HG03196 (cell line): ENCODE measurements around the gene GRAMD1A.
A peak's percentile ranks its signal among the peaks of the same experiment; 100 is the strongest.
"Not testable (repeated sequence)": the region's sequence is repeated elsewhere in the genome, so short reads cannot be mapped to it uniquely, and the experiment has no call there.

Experiments used
- ATAC-seq: cut with Tn5 transposase; IDR thresholded peaks from one replicate; pipeline ENCODE4 v1.9.1; 2021; ENCODE audit not compliant: unreplicated experiment

The GRAMD1A gene

GRCh38 chr19:34999498-35000337 is at the start of gene GRAMD1A:
Gene GRAMD1A, plus strand, starts transcription at chr19:35000323. Its CDS starts 156 bp downstream, at chr19:35000479.
- ATAC-seq, result no peak

- ATAC-seq, result no peak
Measured at GRCh38 chr19:34953092-34953491, 47.0 kb upstream of the GRAMD1A start.

GRCh38 chr19:34957830-34958751 is 42.0 kb upstream of the GRAMD1A start:
- no peak for ATAC-seq

GRCh38 chr19:34959021-34959420 is 41.1 kb upstream of the GRAMD1A start:
- ATAC-seq, result no peak

GRCh38 chr19:34960103-34960805 is 39.9 kb upstream of the GRAMD1A start:
- ATAC-seq, result no peak

- ATAC-seq, result no peak
Measured at GRCh38 chr19:34960940-34961679, 39.0 kb upstream of the GRAMD1A start.

GRCh38 chr19:34961775-34962686 is 38.1 kb upstream of the GRAMD1A start:
- no peak for ATAC-seq

- no peak for ATAC-seq
Measured at GRCh38 chr19:34962687-34963572, 37.2 kb upstream of the GRAMD1A start.

- ATAC-seq, result peak; percentile 65
Measured at GRCh38 chr19:34963573-34964406, 36.3 kb upstream of the GRAMD1A start, which contains the start of gene ZNF792. Gene ZNF792, minus strand, starts transcription at chr19:34964229. Its CDS starts 567 bp downstream, at chr19:34963662.

GRCh38 chr19:34964598-34964997 is 35.5 kb upstream of the GRAMD1A start:
- ATAC-seq, result no peak

GRCh38 chr19:34965505-34965904 is 34.6 kb upstream of the GRAMD1A start:
- ATAC-seq, result not testable (repeated sequence)

GRCh38 chr19:34967551-34967950 is 32.6 kb upstream of the GRAMD1A start:
- no peak for ATAC-seq

- no peak for ATAC-seq
Measured at GRCh38 chr19:34969721-34970120, 30.4 kb upstream of the GRAMD1A start.

GRCh38 chr19:34970185-34970780 is 29.8 kb upstream of the GRAMD1A start:
- ATAC-seq, result not testable (repeated sequence)

- no peak for ATAC-seq
Measured at GRCh38 chr19:34972163-34972705, 27.9 kb upstream of the GRAMD1A start.

GRCh38 chr19:34974646-34975045 is 25.5 kb upstream of the GRAMD1A start:
- no peak for ATAC-seq

- ATAC-seq, result no peak
Measured at GRCh38 chr19:34975056-34975455, 25.1 kb upstream of the GRAMD1A start.
